ENCODE results near the gene PXMP4. TPM values are rescaled to one million over a fixed set of nuclear protein-coding genes. Genes with fewer than 3 reads are reported as not detected.

The PXMP4 gene
- total and polyA plus RNA-seq, 8 donors, result 11.6 to 47.5 (median 15.1) TPM

- no peak for TF ChIP-seq CTCF (IDR thresholded peaks at IDR 0.05)
- intact Hi-C loops (cut with DNase I), result no loop called here
- H3K27me3 ChIP-seq, result no peaks in the 10 kb centered on the region
Observed at GRCh38 chr20:33664085-33664761, 55.9 kb downstream of the PXMP4 start.

GRCh38 chr20:33663161-33664084 lies 56.7 kb downstream of the PXMP4 start:
- H3K36me3 ChIP-seq, result peaks cover 0 to 14% of the 10 kb centered on the region in 2 donors
- H3K4me3 ChIP-seq, result peak overlapping the region; percentile 67 to 74
- DNase-seq (peak in 3 of 4 donors; percentile 84 to 99 (median 89)), ATAC-seq (peak; percentile 69)
- intact Hi-C loops (cut with DNase I), result no loop called here
- H3K27ac ChIP-seq, result peak overlapping the region; percentile 77 to 85
- no peaks in the 10 kb centered on the region for H3K9me3 ChIP-seq
- no peaks in the 10 kb centered on the region for H3K27me3 ChIP-seq
- H3K4me1 ChIP-seq, result peaks cover 18 to 50% of the 10 kb centered on the region in 2 donors
- TF ChIP-seq CTCF (IDR thresholded peaks at IDR 0.05), result peak in 1 of 2 donors; percentile 9

More at GRCh38 chr20:33664085-33664761, 55.9 kb downstream of the PXMP4 start:
- ATAC-seq (no peak), DNase-seq (no peak)
- Histone ChIP-seq H3K27ac (peak overlapping the region; percentile 77 to 85), H3K36me3 (peaks cover 0 to 6% of the 10 kb centered on the region in 2 donors), H3K4me1 (peaks cover 18 to 50% of the 10 kb centered on the region in 2 donors), H3K9me3 (no peaks in the 10 kb centered on the region), H3K4me3 (peak overlapping the region; percentile 67 to 74)

- Histone ChIP-seq H3K36me3 (peaks cover 0 to 25% of the 10 kb centered on the region in 2 donors), H3K4me3 (peak within 1 kb of the TSS; percentile 67 to 74), H3K9me3 (no peaks in the 10 kb centered on the region), H3K27me3 (no peaks in the 10 kb centered on the region), H3K27ac (peak within 1 kb of the TSS; percentile 77 to 85), H3K4me1 (peaks cover 11 to 37% of the 10 kb centered on the region in 2 donors)
- ATAC-seq (no peak), DNase-seq (peak in 1 of 4 donors; percentile 59)
- no peak for TF ChIP-seq CTCF (IDR thresholded peaks at IDR 0.05)
- intact Hi-C loops (cut with DNase I), result no loop called here
Observed at GRCh38 chr20:33662172-33662571, 57.9 kb downstream of the PXMP4 start, which contains the start of gene C20orf144. Gene C20orf144 (plus strand): TSS chr20:33662327. CDS start chr20:33662346, 19 bp downstream.

GRCh38 chr20:33660685-33661058 lies 59.4 kb downstream of the PXMP4 start:
- DNase-seq (peak in 1 of 4 donors; percentile 43), ATAC-seq (no peak)
- intact Hi-C loops (cut with DNase I), result no loop called here
- no peak for TF ChIP-seq CTCF (IDR thresholded peaks at IDR 0.05)
- Histone ChIP-seq H3K27ac (no peak overlapping the region), H3K4me3 (no peak overlapping the region), H3K36me3 (peaks cover 0 to 32% of the 10 kb centered on the region in 2 donors), H3K9me3 (no peaks in the 10 kb centered on the region), H3K4me1 (peaks cover 5 to 26% of the 10 kb centered on the region in 2 donors), H3K27me3 (no peaks in the 10 kb centered on the region)

All from left lung (tissue), 10 donors.